HCT116 (cell line): ENCODE results near the gene TEDDM1. TPM values are rescaled to one million over a fixed set of nuclear protein-coding genes. Genes with fewer than 3 reads are reported as not detected.

Experiments used
- ATAC-seq: fragments of 200-7000 bp; cut with Tn5 transposase; 2 replicates; pipeline ENCODE4 v1.9.1; 2020; ENCODE audit warnings: mild to moderate bottlenecking, moderate library complexity
- BruUV-seq: library from RNA; stranded (reverse); fragments of 400-500 nt; replicated peaks from 2 replicates; lab custom pipeline; 2021; lab: Mats Ljungman, UMichigan
- CTCF ChIA-PET: fragments of 300-600 bp; sonication (Branson Sonifier 250); formaldehyde crosslinking; loops from one replicate; lab custom pipeline; 2021; ENCODE audit warnings: antibody characterized with exemption; lab: Charles Lee
- POLR2A ChIA-PET: fragments of 300-600, 350-600 bp; sonication (Branson Sonifier 250); formaldehyde crosslinking; loops from one replicate; lab custom pipeline; 2021; ENCODE audit warnings: antibody characterized with exemption; lab: Charles Lee
- RAD21 ChIA-PET, 2 experiments: fragments of 300-600 bp; sonication (Branson Sonifier 250); formaldehyde crosslinking; loops; one replicate each; lab custom pipeline; 2023; ENCODE audit warnings: low total read pairs in 2 of 2; ENCODE audit not compliant: uncharacterized antibody in 2 of 2, unreplicated experiment in 2 of 2, low non-redundant PET in 1 of 2; lab: Charles Lee
- DNase-seq: peaks from one replicate; pipeline ENCODE4 v3.0.0-alpha.2; 2010; ENCODE audit warnings: low read depth, low spot score
- H2AFZ ChIP-seq: fragments of 200-600 bp; shearing (Covaris generic), sonication (generic); 2 replicates; pipeline ENCODE4 v1.6.1; 2017; ENCODE audit warnings: low read depth, mixed run types, mixed read lengths, antibody characterized with exemption, low read length; ENCODE audit not compliant: poor library complexity, severe bottlenecking
- H3K27ac ChIP-seq: 2 replicates; pipeline ENCODE4 v1.5.1; 2012; ENCODE audit warnings: low read depth, low read length
- H3K27me3 ChIP-seq: fragments of 200-600 bp; sonication (generic); 2 replicates; pipeline ENCODE4 v1.6.1; 2016; ENCODE audit warnings: mixed run types, low read length, mixed read lengths; ENCODE audit not compliant: insufficient read depth
- H3K36me3 ChIP-seq, 2 experiments: fragments of 200-500 bp in 1 of 2; fragments of 200-600 bp in 1 of 2; sonication (Bioruptor generic) in 1 of 2; sonication (generic) in 1 of 2; 2 replicates each; pipeline versions ENCODE4 v1.5.1 to v1.6.1; 2014 to 2016; ENCODE audit warnings: low read length in 2 of 2, inconsistent platforms in 1 of 2, mixed read lengths in 1 of 2, mixed run types in 1 of 2; ENCODE audit not compliant: insufficient read depth in 2 of 2, control insufficient read depth in 1 of 2
- H3K4me1 ChIP-seq, 2 experiments: fragments of 200-600 bp in 1 of 2; sonication (generic) in 1 of 2; 2 replicates each; pipeline versions ENCODE4 v1.5.1 to v1.6.1; 2012 to 2017; ENCODE audit warnings: low read length in 2 of 2, inconsistent platforms in 1 of 2, mild to moderate bottlenecking in 1 of 2, mixed read lengths in 1 of 2, mixed run types in 1 of 2, moderate library complexity in 1 of 2; ENCODE audit not compliant: insufficient read depth in 2 of 2, control insufficient read depth in 1 of 2
- H3K4me2 ChIP-seq: fragments of 200-600 bp; sonication (generic); 2 replicates; pipeline ENCODE4 v1.6.1; 2017; ENCODE audit warnings: mixed run types, low read length, mixed read lengths
- H3K4me3 ChIP-seq, 2 experiments: fragments of 200-600 bp in 1 of 2; sonication (generic) in 1 of 2; replicated peaks in 1 of 2; 2 replicates each; pipeline ENCODE4 v1.5.1; 2011 to 2016; ENCODE audit warnings: low read length in 2 of 2, control low read depth in 1 of 2, low read depth in 1 of 2, mild to moderate bottlenecking in 1 of 2, mixed read lengths in 1 of 2, mixed run types in 1 of 2
- H3K79me2 ChIP-seq: fragments of 200-600 bp; sonication (generic); 2 replicates; pipeline ENCODE4 v1.6.1; 2017; ENCODE audit warnings: mild to moderate bottlenecking, mixed run types, low read length, moderate library complexity, mixed read lengths; ENCODE audit not compliant: insufficient read depth
- H3K9ac ChIP-seq: fragments of 200-600 bp; sonication (generic); 2 replicates; pipeline ENCODE4 v1.6.1; 2016; ENCODE audit warnings: low read length, mixed read lengths
- H3K9me2 ChIP-seq: fragments of 200-600 bp; sonication (generic), shearing (Covaris generic); 2 replicates; pipeline ENCODE4 v1.6.1; 2017; ENCODE audit warnings: mixed run types, mild to moderate bottlenecking, moderate library complexity; ENCODE audit not compliant: insufficient read depth
- H3K9me3 ChIP-seq, 2 experiments: fragments of 200-500 bp in 1 of 2; fragments of 200-600 bp in 1 of 2; sonication (Bioruptor generic) in 1 of 2; sonication (generic) in 1 of 2; 2 replicates each; pipeline ENCODE4 v1.6.1; 2014 to 2017; ENCODE audit warnings: low read length in 2 of 2, mixed read lengths in 2 of 2, inconsistent platforms in 1 of 2, low read depth in 1 of 2, mild to moderate bottlenecking in 1 of 2, mixed run types in 1 of 2, moderate library complexity in 1 of 2; ENCODE audit not compliant: control insufficient read depth in 1 of 2, insufficient read depth in 1 of 2
- H4K20me1 ChIP-seq: fragments of 200-600 bp; sonication (generic), shearing (Covaris generic); 2 replicates; pipeline ENCODE4 v1.6.1; 2017; ENCODE audit warnings: mixed run types, mild to moderate bottlenecking, moderate library complexity; ENCODE audit not compliant: insufficient read depth
- EZH2 ChIP-seq: fragments of 200-600 bp; sonication (generic); IDR thresholded peaks from 2 replicates; pipeline ENCODE4 v1.6.1; 2017; ENCODE audit warnings: antibody characterized with exemption, mixed run types
- EZH2phosphoT487 ChIP-seq: fragments of 200-600 bp; IDR thresholded peaks from 2 replicates; pipeline ENCODE4 v1.6.1; 2018; ENCODE audit warnings: antibody characterized with exemption, borderline replicate concordance
- FOSL1 ChIP-seq: IDR thresholded peaks from 2 replicates; pipeline ENCODE4 v1.6.1; 2012; ENCODE audit warnings: low read depth
- SP1 ChIP-seq: IDR thresholded peaks from 2 replicates; pipeline ENCODE4 v1.6.1; 2012; ENCODE audit warnings: low read depth
- TCF7L2 ChIP-seq: IDR thresholded peaks from 2 replicates; pipeline ENCODE4 v1.7.0; 2011; ENCODE audit warnings: borderline replicate concordance, inconsistent platforms; ENCODE audit not compliant: insufficient read depth, insufficient read length; ENCODE audit errors: extremely low read depth
- ZBTB33 ChIP-seq: IDR thresholded peaks from 2 replicates; pipeline ENCODE4 v1.6.1; 2011; ENCODE audit warnings: mild to moderate bottlenecking, low read length, moderate library complexity; ENCODE audit not compliant: insufficient replicate concordance; ENCODE audit errors: extremely low read depth
- intact Hi-C: fragments of 100-400 bp; cut with micrococcal nuclease; formaldehyde crosslinking; loops from 2 replicates; pipeline ENCODE4 v1.10.0; 2022
- total RNA-seq: library from RNA; stranded (reverse); gene quantifications from one replicate; pipeline ENCODE4 v1.2.1, GENCODE V29; 2021; ENCODE audit not compliant: unreplicated experiment
- TF ChIP-seq, protein P1 (sequence below): IDR thresholded peaks from 2 replicates; pipeline ENCODE4 v1.6.1; 2012; ENCODE audit warnings: low read depth

TEDDM1 gene
- total RNA-seq, 1 experiment from 2014 or later, result not detected

GRCh38 chr1:182406012-182406411, 5.5 kb upstream of the TEDDM1 start:
- no TSS peak for BruUV-seq

More at GRCh38 chr1:182406012-182406411, 5.5 kb upstream of the TEDDM1 start:
- no peak overlapping the region for H3K27ac ChIP-seq
- no peaks in the 10 kb centered on the region for H3K79me2 ChIP-seq
- intact Hi-C loops, result no loop called here
- TF ChIP-seq ZBTB33, result no peak
- TF ChIP-seq SP1, result no peak
- TF ChIP-seq EZH2phosphoT487, result no peak
- no peak for TF ChIP-seq FOSL1
- TF ChIP-seq TCF7L2, result no peak
- TF ChIP-seq, protein P1, sequence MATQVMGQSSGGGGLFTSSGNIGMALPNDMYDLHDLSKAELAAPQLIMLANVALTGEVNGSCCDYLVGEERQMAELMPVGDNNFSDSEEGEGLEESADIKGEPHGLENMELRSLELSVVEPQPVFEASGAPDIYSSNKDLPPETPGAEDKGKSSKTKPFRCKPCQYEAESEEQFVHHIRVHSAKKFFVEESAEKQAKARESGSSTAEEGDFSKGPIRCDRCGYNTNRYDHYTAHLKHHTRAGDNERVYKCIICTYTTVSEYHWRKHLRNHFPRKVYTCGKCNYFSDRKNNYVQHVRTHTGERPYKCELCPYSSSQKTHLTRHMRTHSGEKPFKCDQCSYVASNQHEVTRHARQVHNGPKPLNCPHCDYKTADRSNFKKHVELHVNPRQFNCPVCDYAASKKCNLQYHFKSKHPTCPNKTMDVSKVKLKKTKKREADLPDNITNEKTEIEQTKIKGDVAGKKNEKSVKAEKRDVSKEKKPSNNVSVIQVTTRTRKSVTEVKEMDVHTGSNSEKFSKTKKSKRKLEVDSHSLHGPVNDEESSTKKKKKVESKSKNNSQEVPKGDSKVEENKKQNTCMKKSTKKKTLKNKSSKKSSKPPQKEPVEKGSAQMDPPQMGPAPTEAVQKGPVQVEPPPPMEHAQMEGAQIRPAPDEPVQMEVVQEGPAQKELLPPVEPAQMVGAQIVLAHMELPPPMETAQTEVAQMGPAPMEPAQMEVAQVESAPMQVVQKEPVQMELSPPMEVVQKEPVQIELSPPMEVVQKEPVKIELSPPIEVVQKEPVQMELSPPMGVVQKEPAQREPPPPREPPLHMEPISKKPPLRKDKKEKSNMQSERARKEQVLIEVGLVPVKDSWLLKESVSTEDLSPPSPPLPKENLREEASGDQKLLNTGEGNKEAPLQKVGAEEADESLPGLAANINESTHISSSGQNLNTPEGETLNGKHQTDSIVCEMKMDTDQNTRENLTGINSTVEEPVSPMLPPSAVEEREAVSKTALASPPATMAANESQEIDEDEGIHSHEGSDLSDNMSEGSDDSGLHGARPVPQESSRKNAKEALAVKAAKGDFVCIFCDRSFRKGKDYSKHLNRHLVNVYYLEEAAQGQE, result no peak
- no peak for TF ChIP-seq EZH2
- CTCF ChIA-PET, result no interaction called here
- H3K4me2 ChIP-seq, result no peak overlapping the region
- H3K9me2 ChIP-seq, result no peaks in the 10 kb centered on the region
- no peaks in the 10 kb centered on the region for H3K27me3 ChIP-seq
- RAD21 ChIA-PET, result no interaction called here
- no peaks in the 10 kb centered on the region for H3K4me1 ChIP-seq
- POLR2A ChIA-PET, result no interaction called here
- no peak for ATAC-seq
- no peaks in the 10 kb centered on the region for H3K36me3 ChIP-seq
- H3K9me3 ChIP-seq, result no peaks in the 10 kb centered on the region
- no peak for DNase-seq
- no peaks in the 10 kb centered on the region for H4K20me1 ChIP-seq
- H3K9ac ChIP-seq, result no peak overlapping the region
- no peak overlapping the region for H3K4me3 ChIP-seq
- no peak overlapping the region for H2AFZ ChIP-seq
